ENCODE data around the gene NYAP2.

The NYAP2 gene

DNA sequence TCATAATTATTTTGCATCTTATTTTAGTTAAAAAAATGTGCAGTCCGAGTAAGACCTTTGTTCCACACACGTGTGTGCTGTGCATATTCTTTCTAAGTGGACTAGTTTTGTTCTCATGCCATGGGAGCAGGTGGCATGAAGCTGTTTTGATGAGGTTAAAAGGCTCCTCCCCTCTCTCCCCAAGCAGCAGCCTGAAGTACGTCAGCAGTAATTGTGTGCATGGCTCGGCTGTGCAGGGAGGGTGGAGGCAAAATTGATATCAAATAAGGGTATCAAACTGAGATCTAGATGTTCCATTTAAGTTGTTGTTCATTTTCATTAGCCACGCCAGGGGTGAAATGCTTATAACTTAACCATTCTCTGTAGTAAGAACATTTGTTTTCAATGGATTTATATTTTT lies at the start of gene NYAP2:
TSS of gene NYAP2 (plus strand) at position 207 of the 400 bp plus-strand sequence. CDS start 9,171 bp downstream, outside the sequence.
- H3K27ac ChIP-seq: no peak within 1 kb of the TSS
- no peak for TF ChIP-seq CTCF (conservative IDR thresholded peaks at IDR 0.05)

DNA sequence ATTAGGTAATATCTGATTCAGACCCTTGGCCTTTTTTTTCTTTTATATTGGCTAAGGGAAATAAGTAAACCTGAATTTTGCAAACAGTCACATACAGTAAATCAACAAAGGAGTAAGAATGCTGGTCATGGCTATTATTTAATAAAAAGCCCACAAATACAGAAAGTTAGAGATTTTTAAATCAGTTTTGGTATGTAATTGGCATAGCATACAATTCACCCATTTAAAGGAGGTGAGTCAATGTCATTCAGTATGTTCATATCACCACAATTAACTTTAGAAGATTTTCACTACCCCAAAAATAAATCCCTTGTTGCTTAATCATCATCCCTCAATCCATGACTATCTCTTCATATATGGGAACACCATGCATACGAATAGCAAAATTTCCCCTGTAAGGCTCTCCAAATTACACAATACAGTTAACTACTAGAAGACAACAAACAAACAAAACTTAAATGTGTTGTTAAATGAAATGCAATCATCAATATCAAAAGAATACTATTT lies 45.9 kb upstream of the NYAP2 start:
- H3K27ac ChIP-seq: no peak overlapping the region
- TF ChIP-seq CTCF (conservative IDR thresholded peaks at IDR 0.05): no peak

DNA sequence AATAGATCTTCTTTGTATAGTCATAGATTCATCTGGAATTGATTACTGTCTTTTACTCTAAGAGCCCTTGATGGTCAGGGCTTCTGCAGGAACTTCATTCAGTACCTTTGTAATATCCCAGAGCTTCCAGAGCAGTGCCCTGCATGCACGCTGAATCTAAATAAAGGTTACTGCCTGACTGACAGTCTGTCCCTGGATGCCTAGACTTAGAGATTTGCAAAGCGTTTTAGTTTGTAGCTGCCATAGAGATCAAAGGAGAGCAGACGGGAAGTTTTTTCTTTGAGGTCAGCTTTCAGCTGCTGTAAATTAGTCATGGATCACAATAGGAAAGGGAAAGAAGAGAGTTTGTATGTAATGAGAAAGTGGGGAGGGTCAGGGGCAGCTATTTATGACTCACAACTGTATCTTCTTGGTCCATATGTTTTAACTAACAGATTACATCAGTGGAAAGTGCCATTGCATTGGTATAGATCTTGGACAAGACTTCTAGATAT lies 45.2 kb upstream of the NYAP2 start:
- TF ChIP-seq CTCF (conservative IDR thresholded peaks at IDR 0.05): no peak

DNA sequence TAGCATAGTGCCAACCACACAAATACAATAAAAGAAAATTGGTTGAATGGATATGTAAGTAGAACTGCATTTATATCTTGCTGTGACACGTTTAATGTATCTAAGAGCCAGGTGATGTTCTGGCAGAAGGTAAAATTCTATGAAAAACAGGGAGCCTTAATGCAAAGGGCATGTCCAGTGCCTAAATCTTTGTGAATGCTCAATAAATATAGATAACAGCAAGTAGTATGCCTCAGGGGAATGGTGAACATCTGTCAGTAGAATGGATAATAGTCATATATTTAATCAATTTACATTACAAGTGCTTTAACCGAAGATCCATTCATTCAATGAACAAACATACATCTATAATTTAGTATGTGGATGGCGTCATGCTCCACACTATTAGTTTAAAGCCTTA lies 43.7 kb upstream of the NYAP2 start:
- TF ChIP-seq CTCF (conservative IDR thresholded peaks at IDR 0.05): no peak
- H3K27ac ChIP-seq: no peak overlapping the region

More for the DNA sequence above, 45.2 kb upstream of the NYAP2 start:
- H3K27ac ChIP-seq: no peak overlapping the region

GRCh38 chr2:225366731-225367130 lies 32.8 kb upstream of the NYAP2 start:
- no peak for TF ChIP-seq CTCF (conservative IDR thresholded peaks at IDR 0.05)
- H3K27ac ChIP-seq: no peak overlapping the region

- no peak for TF ChIP-seq CTCF (conservative IDR thresholded peaks at IDR 0.05)
- H3K27ac ChIP-seq: no peak overlapping the region
Observed at GRCh38 chr2:225367482-225367881, 32.0 kb upstream of the NYAP2 start.

DNA sequence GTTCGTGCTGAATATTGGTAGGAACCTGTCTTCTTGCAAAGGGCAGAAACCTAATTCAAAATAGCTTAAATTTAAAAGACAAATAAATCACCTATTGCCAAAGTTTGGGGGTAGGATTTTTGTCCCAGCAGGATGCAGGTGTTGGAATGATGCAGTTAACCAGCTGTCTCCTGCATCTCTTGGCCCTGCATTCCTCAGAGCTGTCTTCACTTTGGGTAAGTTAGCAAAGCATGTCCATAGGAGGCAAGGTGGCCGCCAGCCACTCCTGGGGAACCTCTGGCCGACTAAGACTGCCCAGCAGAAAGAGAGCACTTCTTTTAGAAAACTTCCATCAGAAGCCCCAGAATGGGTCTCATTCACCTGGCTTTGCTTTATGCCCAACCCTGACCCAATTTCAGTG lies 20.5 kb upstream of the NYAP2 start:
- TF ChIP-seq CTCF (conservative IDR thresholded peaks at IDR 0.05): no peak
- H3K27ac ChIP-seq: no peak overlapping the region

All from VCaP (cell line).